Activated T-helper 1 cell treated with anti-CD3 and anti-CD28 coated beads, Interleukin-12 subunit alpha, Interleukin-12 subunit beta, Interleukin-2, Interleukin-4 antibody, amounts not matched to agents 30 ng/mL and 10 ng/mL and 1 ng/mL, durations not matched to agents 14 hours and 24 hours and 36 hours (primary cell): Measurements from ENCODE around the gene EIF3L. TPM values are rescaled to one million over a fixed set of nuclear protein-coding genes. Genes with fewer than 3 reads are reported as not detected.

Source experiments
- DNase-seq: peaks from one replicate; pipeline ENCODE4 v3.0.0; 2021; ENCODE audit warnings: low spot score
- H3K27ac Mint-ChIP-seq: one replicate; pipeline ENCODE4 v1.8.0; 2021; ENCODE audit warnings: mild to moderate bottlenecking, mixed read lengths
- H3K27me3 Mint-ChIP-seq: one replicate; pipeline ENCODE4 v1.8.0; 2022; ENCODE audit warnings: mild to moderate bottlenecking, moderate library complexity, mixed read lengths; ENCODE audit not compliant: insufficient read depth
- H3K36me3 Mint-ChIP-seq: one replicate; pipeline ENCODE4 v1.8.0; 2021; ENCODE audit warnings: low read depth, mixed read lengths
- H3K4me1 Mint-ChIP-seq: one replicate; pipeline ENCODE4 v1.8.0; 2021; ENCODE audit warnings: low read depth, mixed read lengths
- H3K4me3 Mint-ChIP-seq: one replicate; pipeline ENCODE4 v1.8.0; 2021; ENCODE audit warnings: mild to moderate bottlenecking, moderate library complexity, mixed read lengths
- H3K9me3 Mint-ChIP-seq: one replicate; pipeline ENCODE4 v1.8.0; 2021; ENCODE audit warnings: mixed read lengths
- intact Hi-C: fragments of 100-400 bp; cut with micrococcal nuclease; formaldehyde crosslinking; loops from one replicate; pipeline ENCODE4 v1.15.1; 2024
- total RNA-seq: library from RNA; stranded (reverse); gene quantifications from 2 replicates; pipeline ENCODE4 v1.2.3, GENCODE V29; 2022

Gene EIF3L
- total RNA-seq, 1 donor from 2014 or later = 441 TPM

DNA sequence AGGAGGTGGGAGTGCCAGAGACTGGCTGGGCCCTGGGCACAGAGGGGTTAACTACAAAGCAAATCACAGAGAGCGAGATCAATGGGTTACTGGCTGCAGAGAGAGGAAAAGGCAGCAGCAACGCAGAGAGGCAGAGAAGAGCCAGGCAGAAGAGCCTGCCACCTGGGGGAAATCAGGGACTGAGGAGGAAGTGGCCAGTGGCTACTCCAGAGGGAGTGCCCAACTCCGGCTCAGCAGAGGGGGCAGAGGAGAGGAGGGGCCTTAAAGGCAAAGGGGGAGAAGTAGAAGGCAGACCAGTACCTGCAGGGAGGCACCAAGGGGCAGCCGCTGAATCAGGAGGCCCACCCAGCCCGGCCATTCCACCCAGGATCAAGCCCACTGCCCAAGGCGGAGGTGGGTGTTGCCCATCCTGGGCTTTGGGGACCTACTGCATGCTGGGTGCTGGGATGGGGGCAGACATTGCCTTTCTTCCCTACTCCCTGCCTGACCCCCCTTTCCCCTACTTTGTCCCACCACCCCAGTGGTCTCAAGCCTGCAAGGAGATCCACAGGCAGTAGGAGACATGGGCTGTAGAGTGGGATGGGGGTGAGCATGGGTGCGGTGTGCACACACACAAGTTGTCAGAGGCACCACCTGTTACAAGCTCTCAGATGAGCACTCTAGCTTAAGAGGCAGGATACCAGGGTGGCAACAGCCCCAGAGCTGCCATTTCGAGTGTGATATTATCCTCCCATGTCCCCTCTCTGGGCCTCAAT lies 27.0 kb upstream of the EIF3L start:
- Mint-ChIP-seq H3K9me3 (no peaks in the 10 kb centered on the region), H3K36me3 (peaks cover 6% of the 10 kb centered on the region), H3K4me3 (peak overlapping the region; percentile 53), H3K27me3 (peaks cover 37% of the 10 kb centered on the region), H3K27ac (no peak overlapping the region), H3K4me1 (peaks cover 11% of the 10 kb centered on the region)
- intact Hi-C loops = no loop called here
- DNase-seq = no peak

DNA sequence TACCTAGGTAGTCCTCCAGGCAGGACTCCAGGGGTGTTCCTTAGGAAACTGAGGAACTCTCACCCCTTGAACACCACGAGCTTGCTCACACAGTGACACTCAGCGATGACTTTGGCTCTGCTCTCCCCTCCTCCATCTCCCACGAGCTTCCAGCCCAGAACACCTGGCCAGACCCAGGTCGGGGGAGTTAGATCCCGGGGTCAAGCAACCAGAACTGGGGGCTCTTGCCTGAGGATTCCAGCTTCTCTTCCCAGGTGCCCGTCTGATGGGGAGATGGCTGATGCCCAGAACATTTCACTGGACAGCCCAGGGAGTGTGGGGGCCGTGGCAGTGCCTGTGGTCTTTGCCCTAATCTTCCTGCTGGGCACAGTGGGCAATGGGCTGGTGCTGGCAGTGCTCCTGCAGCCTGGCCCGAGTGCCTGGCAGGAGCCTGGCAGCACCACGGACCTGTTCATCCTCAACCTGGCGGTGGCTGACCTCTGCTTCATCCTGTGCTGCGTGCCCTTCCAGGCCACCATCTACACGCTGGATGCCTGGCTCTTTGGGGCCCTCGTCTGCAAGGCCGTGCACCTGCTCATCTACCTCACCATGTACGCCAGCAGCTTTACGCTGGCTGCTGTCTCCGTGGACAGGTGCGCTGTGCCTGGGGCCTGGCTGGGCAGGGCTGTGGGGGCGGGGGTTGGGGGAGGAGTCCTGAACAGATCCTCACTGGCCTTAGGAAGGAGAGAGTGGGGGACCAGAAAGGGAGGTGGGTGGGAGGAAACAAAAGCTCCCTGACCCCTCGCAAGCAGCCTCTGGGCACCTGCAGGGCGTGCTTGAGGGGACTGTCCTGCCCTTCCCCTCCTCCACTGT lies 25.9 kb upstream of the EIF3L start, which contains the start of gene GALR3:
Gene GALR3 (plus strand): TSS at position 249 of the 852 bp plus-strand sequence. CDS start 25 bp downstream, at position 274.
- DNase-seq = no peak
- H3K27ac Mint-ChIP-seq = no peak within 1 kb of the TSS
- no peaks in the 10 kb centered on the region for H3K9me3 Mint-ChIP-seq
- intact Hi-C loops = no loop called here
- H3K27me3 Mint-ChIP-seq = peaks cover 37% of the 10 kb centered on the region
- H3K36me3 Mint-ChIP-seq = peaks cover 7% of the 10 kb centered on the region
- peaks cover 5% of the 10 kb centered on the region for H3K4me1 Mint-ChIP-seq
- peak within 1 kb of the TSS; percentile 66 for H3K4me3 Mint-ChIP-seq

DNA sequence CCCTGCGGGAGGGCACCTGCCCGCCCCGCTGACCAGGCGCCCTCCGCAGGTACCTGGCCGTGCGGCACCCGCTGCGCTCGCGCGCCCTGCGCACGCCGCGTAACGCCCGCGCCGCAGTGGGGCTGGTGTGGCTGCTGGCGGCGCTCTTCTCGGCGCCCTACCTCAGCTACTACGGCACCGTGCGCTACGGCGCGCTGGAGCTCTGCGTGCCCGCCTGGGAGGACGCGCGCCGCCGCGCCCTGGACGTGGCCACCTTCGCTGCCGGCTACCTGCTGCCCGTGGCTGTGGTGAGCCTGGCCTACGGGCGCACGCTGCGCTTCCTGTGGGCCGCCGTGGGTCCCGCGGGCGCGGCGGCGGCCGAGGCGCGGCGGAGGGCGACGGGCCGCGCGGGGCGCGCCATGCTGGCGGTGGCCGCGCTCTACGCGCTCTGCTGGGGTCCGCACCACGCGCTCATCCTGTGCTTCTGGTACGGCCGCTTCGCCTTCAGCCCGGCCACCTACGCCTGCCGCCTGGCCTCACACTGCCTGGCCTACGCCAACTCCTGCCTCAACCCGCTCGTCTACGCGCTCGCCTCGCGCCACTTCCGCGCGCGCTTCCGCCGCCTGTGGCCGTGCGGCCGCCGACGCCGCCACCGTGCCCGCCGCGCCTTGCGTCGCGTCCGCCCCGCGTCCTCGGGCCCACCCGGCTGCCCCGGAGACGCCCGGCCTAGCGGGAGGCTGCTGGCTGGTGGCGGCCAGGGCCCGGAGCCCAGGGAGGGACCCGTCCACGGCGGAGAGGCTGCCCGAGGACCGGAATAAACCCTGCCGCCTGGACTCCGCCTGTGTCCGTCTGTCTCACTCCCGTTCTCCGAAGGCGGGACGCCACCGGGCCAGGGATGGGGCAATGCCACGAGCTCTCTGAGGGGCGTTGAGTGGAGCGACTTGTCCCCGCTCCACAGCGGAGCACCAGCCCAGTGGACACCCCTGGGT lies 24.3 kb upstream of the EIF3L start:
- peaks cover 24% of the 10 kb centered on the region for H3K27me3 Mint-ChIP-seq
- H3K4me1 Mint-ChIP-seq = no peaks in the 10 kb centered on the region
- DNase-seq = no peak
- intact Hi-C loops = no loop called here
- H3K27ac Mint-ChIP-seq = no peak overlapping the region
- no peaks in the 10 kb centered on the region for H3K9me3 Mint-ChIP-seq
- H3K36me3 Mint-ChIP-seq = peaks cover 8% of the 10 kb centered on the region
- H3K4me3 Mint-ChIP-seq = peak overlapping the region; percentile 72

DNA sequence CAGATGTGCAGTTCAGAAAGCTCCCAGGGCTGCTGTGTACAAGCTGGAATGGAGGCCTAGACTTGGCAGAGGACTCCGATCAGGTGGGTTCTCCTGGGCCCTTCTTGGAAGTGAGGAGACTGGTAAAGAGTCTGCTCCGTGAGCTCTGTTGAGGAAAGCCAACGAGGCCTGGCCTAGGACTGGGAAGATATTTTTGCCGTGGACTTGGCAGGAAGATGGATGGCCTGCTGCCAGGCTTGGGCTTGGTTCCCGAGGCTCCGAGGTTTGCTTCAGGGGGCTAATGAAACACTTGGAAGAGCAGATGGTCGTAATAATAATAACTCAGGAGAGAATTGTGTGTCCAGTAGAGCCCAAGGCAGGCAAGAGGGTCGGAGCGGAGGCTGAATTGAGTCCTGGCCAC lies 22.2 kb upstream of the EIF3L start:
- no peak overlapping the region for H3K27ac Mint-ChIP-seq
- intact Hi-C loops = no loop called here
- H3K27me3 Mint-ChIP-seq = peaks cover 11% of the 10 kb centered on the region

DNA sequence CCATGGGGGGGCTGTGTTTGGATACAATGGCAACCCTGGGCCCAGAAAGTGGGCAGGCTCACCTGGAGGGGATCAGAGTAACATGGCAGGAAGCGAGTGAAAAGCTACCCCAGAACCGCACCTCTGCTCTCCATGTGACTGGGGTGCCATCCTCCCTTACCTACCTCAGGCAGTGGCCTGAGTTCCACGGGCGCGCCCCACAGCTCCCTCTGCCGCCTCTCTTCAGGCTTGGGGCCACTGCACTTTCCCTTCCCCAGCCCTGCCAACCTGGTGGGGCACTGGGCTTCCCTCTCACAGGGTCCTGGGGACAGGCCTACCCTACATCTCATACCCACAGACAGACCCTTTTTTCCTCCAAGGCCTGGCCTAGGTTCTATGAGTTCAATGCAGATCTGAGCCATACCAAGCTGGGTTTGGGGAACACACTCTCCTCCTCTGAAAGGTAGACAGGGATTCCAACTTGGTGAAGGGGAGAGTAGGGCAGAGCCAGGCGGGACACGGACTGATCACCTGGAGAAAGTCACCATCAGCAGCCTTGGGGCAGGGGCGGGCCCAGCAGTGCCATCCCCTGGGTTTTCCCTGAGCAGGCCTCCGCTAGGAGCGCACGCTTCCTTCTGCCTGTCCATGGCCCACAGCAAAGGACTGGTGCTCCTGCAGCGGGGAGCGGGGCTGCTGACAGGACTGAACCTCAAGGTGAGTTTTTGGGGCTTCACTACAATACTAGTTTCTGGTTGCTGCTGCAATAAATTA lies 19.0 kb upstream of the EIF3L start:
- Mint-ChIP-seq H3K36me3 (peaks cover 15% of the 10 kb centered on the region), H3K4me1 (no peaks in the 10 kb centered on the region), H3K27ac (no peak overlapping the region)

More for the DNA sequence above, 22.2 kb upstream of the EIF3L start:
- peaks cover 11% of the 10 kb centered on the region for H3K36me3 Mint-ChIP-seq
- no peak overlapping the region for H3K4me3 Mint-ChIP-seq
- DNase-seq = no peak
- no peaks in the 10 kb centered on the region for H3K4me1 Mint-ChIP-seq
- no peaks in the 10 kb centered on the region for H3K9me3 Mint-ChIP-seq

DNA sequence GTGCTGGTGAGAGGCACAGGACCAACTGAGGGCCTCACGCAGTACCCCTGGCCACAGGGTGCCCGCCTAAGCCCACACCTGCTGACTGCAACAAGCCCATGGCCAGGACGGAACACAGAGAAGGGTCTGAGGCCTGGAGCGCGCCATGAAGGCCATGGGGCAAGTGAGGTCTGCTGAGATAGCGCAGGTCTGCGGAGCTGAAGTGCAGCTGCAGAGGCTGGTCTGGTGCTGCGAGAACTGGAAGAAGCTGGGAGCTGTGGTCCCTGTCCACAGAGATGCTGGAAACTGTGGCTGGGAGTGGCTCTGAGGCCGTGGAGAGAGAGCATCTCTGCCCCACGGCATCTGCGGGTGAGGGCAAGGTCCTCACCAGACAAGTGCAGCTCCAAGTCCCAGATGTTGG lies 17.7 kb upstream of the EIF3L start:
- no peak for DNase-seq
- H3K4me3 Mint-ChIP-seq = no peak overlapping the region
- H3K9me3 Mint-ChIP-seq = no peaks in the 10 kb centered on the region
- peaks cover 15% of the 10 kb centered on the region for H3K36me3 Mint-ChIP-seq
- H3K27ac Mint-ChIP-seq = no peak overlapping the region
- no peaks in the 10 kb centered on the region for H3K27me3 Mint-ChIP-seq
- intact Hi-C loops = no loop called here
- H3K4me1 Mint-ChIP-seq = no peaks in the 10 kb centered on the region

More for the DNA sequence above, 19.0 kb upstream of the EIF3L start:
- intact Hi-C loops = no loop called here
- Mint-ChIP-seq H3K27me3 (no peaks in the 10 kb centered on the region), H3K4me3 (no peak overlapping the region), H3K9me3 (no peaks in the 10 kb centered on the region)
- DNase-seq = no peak

DNA sequence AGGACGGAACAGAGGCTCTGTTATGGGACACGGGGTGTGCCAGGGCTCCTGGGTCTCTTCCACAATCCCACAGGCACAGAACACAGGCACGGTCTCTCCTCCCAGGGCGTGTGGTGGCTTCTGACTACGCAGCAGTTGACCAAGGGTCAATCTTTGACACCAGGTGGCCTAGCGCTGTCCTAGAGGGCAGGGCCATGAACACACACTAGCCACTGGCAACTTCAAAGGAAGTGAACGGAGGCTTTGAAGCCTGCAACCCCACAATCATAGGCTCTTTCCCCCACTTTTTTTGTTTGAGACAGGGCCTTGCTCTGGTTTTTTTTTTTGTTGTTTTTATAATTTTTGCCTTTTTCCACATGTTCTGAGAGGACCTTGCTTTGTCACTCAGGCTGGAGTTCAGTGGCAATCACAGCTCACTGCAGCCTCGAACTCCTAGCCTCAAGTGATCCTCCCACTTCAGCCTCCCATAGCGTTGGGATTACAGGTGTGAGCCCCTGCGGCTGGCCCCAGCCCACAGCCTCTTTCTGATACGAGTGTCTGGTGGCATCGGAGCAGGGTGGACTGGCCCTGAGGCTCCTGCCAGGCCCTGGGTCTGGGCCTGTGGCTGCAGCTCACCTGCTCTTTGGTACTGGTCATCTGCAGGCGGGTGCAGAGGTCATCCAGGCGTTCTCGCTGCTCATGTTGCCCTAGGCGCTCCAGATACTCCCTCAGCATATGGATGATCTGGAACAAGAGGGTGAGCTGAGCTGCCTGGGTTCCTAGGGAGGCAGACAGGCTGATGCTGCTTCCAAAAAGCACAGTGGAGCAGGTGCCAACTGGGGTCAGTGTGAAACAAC lies 17.0 kb upstream of the EIF3L start:
- intact Hi-C loops = no loop called here
- H3K4me3 Mint-ChIP-seq = no peak overlapping the region
- H3K9me3 Mint-ChIP-seq = no peaks in the 10 kb centered on the region
- no peak overlapping the region for H3K27ac Mint-ChIP-seq
- DNase-seq = no peak
- no peaks in the 10 kb centered on the region for H3K4me1 Mint-ChIP-seq
- H3K27me3 Mint-ChIP-seq = no peaks in the 10 kb centered on the region
- peaks cover 16% of the 10 kb centered on the region for H3K36me3 Mint-ChIP-seq

DNA sequence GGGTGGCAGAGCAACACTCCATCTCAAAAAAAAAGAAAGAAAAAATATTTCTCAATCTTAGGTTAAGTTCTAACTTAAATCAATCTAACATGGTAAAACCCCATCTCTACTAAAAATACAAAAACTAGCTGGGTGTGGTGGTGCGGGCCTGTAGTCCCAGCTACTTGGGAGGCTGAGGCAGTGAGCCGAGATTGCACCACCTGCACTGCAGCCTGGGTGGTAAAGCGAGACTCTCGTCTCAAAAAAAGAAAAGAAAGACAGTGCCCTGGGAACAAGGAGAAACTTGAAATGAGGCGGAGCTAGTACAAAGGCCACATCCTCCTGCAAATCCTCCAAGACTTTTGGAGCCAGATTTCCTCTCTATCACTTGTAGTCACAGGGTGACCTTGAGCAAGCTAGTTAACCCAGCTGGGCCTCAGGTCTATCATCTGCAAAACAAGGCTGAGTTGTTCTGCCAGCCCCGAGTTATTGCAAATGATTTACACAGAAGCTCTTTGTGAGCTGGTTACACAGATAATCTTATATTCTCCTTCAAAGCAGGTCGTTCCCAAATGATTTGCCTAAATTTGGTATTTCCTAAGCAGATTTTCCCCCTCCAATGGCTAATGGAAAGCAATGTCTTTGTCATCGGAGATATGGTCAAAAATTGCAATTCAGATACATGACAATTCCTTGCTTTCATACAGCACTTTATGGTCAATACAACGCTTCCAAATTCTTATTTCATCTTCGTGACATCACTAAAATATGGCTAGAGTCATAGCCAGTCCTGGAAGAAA lies 7.0 kb upstream of the EIF3L start:
- no peaks in the 10 kb centered on the region for H3K27me3 Mint-ChIP-seq
- peaks cover 10% of the 10 kb centered on the region for H3K4me1 Mint-ChIP-seq
- H3K4me3 Mint-ChIP-seq = peak overlapping the region; percentile 78
- intact Hi-C loops = loop anchor here (5.0 kb wide), 1 partner anchor 1315 kb away; the partner anchor contains the start of gene EIF3D
- no peaks in the 10 kb centered on the region for H3K9me3 Mint-ChIP-seq
- H3K27ac Mint-ChIP-seq = peak overlapping the region; percentile 40
- peaks cover 17% of the 10 kb centered on the region for H3K36me3 Mint-ChIP-seq
- no peak for DNase-seq

DNA sequence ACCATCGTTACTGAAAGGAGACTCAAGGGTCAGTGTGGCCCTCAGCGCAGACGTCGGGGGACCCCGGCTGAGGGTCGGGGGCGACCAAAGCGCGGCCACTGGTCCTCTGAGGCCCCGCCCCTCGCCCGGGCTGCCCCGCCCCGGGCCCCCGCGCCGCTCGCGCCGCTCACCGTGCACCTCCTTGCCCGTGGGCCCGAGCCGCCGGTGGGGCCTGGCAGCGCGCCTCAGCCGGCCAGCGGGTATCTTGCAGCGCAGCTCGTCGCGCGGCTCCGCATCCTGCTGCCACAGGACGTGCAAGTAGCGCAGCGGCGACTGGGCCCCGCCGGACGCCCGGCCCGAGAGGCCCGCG lies 5.5 kb upstream of the EIF3L start:
- Mint-ChIP-seq H3K27me3 (no peaks in the 10 kb centered on the region), H3K4me3 (peak overlapping the region; percentile 90), H3K9me3 (no peaks in the 10 kb centered on the region), H3K36me3 (peaks cover 18% of the 10 kb centered on the region), H3K4me1 (peaks cover 23% of the 10 kb centered on the region), H3K27ac (peak overlapping the region; percentile 95)
- intact Hi-C loops = loop anchor here (1.0 to 5.0 kb wide), 5 partner anchors 26 to 1316 kb away; partner anchors contain the start of genes EIF3D, GCAT and GGA1
- DNase-seq = no peak

DNA sequence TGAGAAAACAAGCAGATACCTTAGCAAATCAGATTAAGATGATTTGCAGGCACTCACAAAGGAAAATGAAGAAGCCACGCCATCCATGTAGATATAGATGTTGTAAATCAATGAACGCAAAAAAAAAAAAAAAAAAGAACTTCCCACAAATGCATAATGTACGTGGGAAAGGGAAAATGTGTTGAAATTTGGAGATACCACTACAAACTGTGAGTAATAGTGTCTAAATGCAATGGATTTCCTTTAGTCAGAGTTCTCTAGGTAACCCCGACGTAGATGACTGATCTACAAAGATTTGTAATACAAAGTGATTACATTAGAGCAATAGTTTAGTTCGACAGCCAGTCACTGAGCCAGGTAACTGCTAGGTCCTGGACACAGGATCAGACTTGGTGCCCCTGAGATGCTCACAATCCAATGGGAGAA lies 4.3 kb upstream of the EIF3L start:
- Mint-ChIP-seq H3K9me3 (no peaks in the 10 kb centered on the region), H3K27ac (peak overlapping the region; percentile 71), H3K27me3 (no peaks in the 10 kb centered on the region), H3K4me1 (peaks cover 28% of the 10 kb centered on the region), H3K36me3 (peaks cover 27% of the 10 kb centered on the region), H3K4me3 (peak overlapping the region; percentile 84)
- no peak for DNase-seq
- intact Hi-C loops = loop anchor here (1.0 to 5.0 kb wide), 5 partner anchors 28 to 1318 kb away; partner anchors contain the start of genes EIF3D, GCAT and GGA1
